Liver (tissue), 9 donors: ENCODE data around the gene PHYHD1. TPM values are rescaled to one million over a fixed set of nuclear protein-coding genes. Genes with fewer than 3 reads are reported as not detected.
"Not testable (repeated sequence)": the region's sequence is repeated elsewhere in the genome, so short reads cannot be mapped to it uniquely, and the experiment has no call there.

Experiments used
- DNase-seq: peaks from one replicate; pipeline ENCODE4 v3.0.0-alpha.2; 2017; ENCODE audit warnings: low spot score
- H3K27ac ChIP-seq, 2 donors: one replicate each; pipeline ENCODE4 v1.7.0; 2013; ENCODE audit warnings: inconsistent platforms in 2 of 2, low read length in 2 of 2, control low read depth in 1 of 2, low read depth in 1 of 2, mild to moderate bottlenecking in 1 of 2
- H3K27me3 ChIP-seq, 4 donors: one replicate each; pipeline versions ENCODE4 v1.6.1 to v1.7.0; 2013; ENCODE audit warnings: low read length in 3 of 4, inconsistent platforms in 1 of 4, mild to moderate bottlenecking in 1 of 4, moderate library complexity in 1 of 4; ENCODE audit not compliant: control insufficient read depth in 4 of 4, insufficient read depth in 4 of 4
- H3K36me3 ChIP-seq, 4 donors: one replicate each; pipeline versions ENCODE4 v1.6.1 to v1.7.0; 2013; ENCODE audit warnings: low read length in 3 of 4, mild to moderate bottlenecking in 3 of 4, low read depth in 1 of 4, moderate library complexity in 1 of 4; ENCODE audit not compliant: control insufficient read depth in 4 of 4, insufficient read depth in 3 of 4
- H3K4me1 ChIP-seq, 4 donors: one replicate each; pipeline versions ENCODE4 v1.6.1 to v1.7.0; 2013; ENCODE audit warnings: low read length in 3 of 4, mild to moderate bottlenecking in 3 of 4, moderate library complexity in 1 of 4; ENCODE audit not compliant: control insufficient read depth in 4 of 4, insufficient read depth in 4 of 4
- H3K4me3 ChIP-seq, 3 donors: one replicate each; pipeline versions ENCODE4 v1.6.1 to v1.7.0; 2013; ENCODE audit warnings: low read length in 3 of 3, control low read depth in 1 of 3, low read depth in 1 of 3, mild to moderate bottlenecking in 1 of 3
- H3K9ac ChIP-seq, 2 donors: one replicate each; pipeline ENCODE4 v1.7.0; 2013; ENCODE audit warnings: low read length in 2 of 2, mild to moderate bottlenecking in 2 of 2, moderate library complexity in 2 of 2, control low read depth in 1 of 2, low read depth in 1 of 2
- H3K9me3 ChIP-seq, 4 donors: one replicate each; pipeline versions ENCODE4 v1.6.1 to v1.7.0; 2013; ENCODE audit warnings: low read length in 3 of 4; ENCODE audit not compliant: control insufficient read depth in 4 of 4
- EGR1 ChIP-seq, 2 donors: IDR thresholded peaks; 2 replicates each; pipeline ENCODE4 v1.6.1; 2016 to 2018; ENCODE audit warnings: antibody characterized with exemption in 2 of 2, low read depth in 2 of 2
- FOXA1 ChIP-seq: IDR thresholded peaks from 2 replicates; pipeline ENCODE4 v1.6.1; 2016; ENCODE audit warnings: antibody characterized with exemption
- FOXA2 ChIP-seq: IDR thresholded peaks from 2 replicates; pipeline ENCODE4 v1.6.1; 2016; ENCODE audit warnings: antibody characterized with exemption
- GABPA ChIP-seq, 2 donors: IDR thresholded peaks in 1 of 2; conservative IDR thresholded peaks in 1 of 2; 2 replicates each; pipeline ENCODE4 v1.6.1; 2016; ENCODE audit warnings: antibody characterized with exemption in 2 of 2, mild to moderate bottlenecking in 1 of 2, moderate library complexity in 1 of 2
- HNF4A ChIP-seq, 2 donors: conservative IDR thresholded peaks; 2 replicates each; pipeline ENCODE4 v1.6.1; 2016; ENCODE audit warnings: antibody characterized with exemption in 2 of 2, mild to moderate bottlenecking in 2 of 2
- HNF4G ChIP-seq: IDR thresholded peaks from 2 replicates; pipeline ENCODE4 v1.6.1; 2016; ENCODE audit warnings: antibody characterized with exemption
- JUND ChIP-seq, 2 donors: IDR thresholded peaks; 2 replicates each; pipeline ENCODE4 v1.6.1; 2016; ENCODE audit warnings: antibody characterized with exemption in 2 of 2
- NR2F2 ChIP-seq: IDR thresholded peaks from 2 replicates; pipeline ENCODE4 v1.6.1; 2016; ENCODE audit warnings: antibody characterized with exemption
- RAD21 ChIP-seq, 2 donors: IDR thresholded peaks; 2 replicates each; pipeline ENCODE4 v1.6.1; 2016; ENCODE audit warnings: antibody characterized with exemption in 2 of 2, mild to moderate bottlenecking in 2 of 2
- RXRA ChIP-seq, 2 donors: IDR thresholded peaks; 2 replicates each; pipeline ENCODE4 v1.6.1; 2017 to 2018; ENCODE audit warnings: antibody characterized with exemption in 2 of 2, mild to moderate bottlenecking in 1 of 2
- SP1 ChIP-seq: IDR thresholded peaks from 2 replicates; pipeline ENCODE4 v1.6.1; 2018; ENCODE audit warnings: antibody characterized with exemption, mild to moderate bottlenecking
- TAF1 ChIP-seq: conservative IDR thresholded peaks from 2 replicates; pipeline ENCODE4 v1.6.1; 2016; ENCODE audit warnings: antibody characterized with exemption, mild to moderate bottlenecking
- YY1 ChIP-seq: IDR thresholded peaks from 2 replicates; pipeline ENCODE4 v1.6.1; 2016; ENCODE audit warnings: antibody characterized with exemption, mild to moderate bottlenecking
- WGBS: extraction: QIAGEN DNeasy Blood & Tissue Kit; methylation state at CpG from one replicate; pipeline ENCODE4 v1.1.7; 2013; 5-methylcytosine and 5-hydroxymethylcytosine counted together
- polyA plus RNA-seq, 2 donors: library from polyadenylated mRNA; stranded (reverse) in 1 of 2; unstranded in 1 of 2; fragments of 200-250 nt in 1 of 2; fragments of >200 nt in 1 of 2; fragmentation: Nextera tagmentation in 1 of 2; extraction: Ambion mirVana in 1 of 2; gene quantifications; one replicate each; pipeline versions ENCODE4 v1.2.1 to v1.2.3, GENCODE V29; 2013 to 2015
- total RNA-seq, 2 donors: library from RNA; depleted of rRNA; stranded (reverse); fragments of >200 nt; gene quantifications; one replicate each; pipeline ENCODE4 v1.2.3, GENCODE V29; 2014
- TF ChIP-seq, protein P1 (sequence below): IDR thresholded peaks from 2 replicates; pipeline ENCODE4 v1.6.1; 2016; ENCODE audit warnings: antibody characterized with exemption
- TF ChIP-seq, protein P2 (sequence below): IDR thresholded peaks from 2 replicates; pipeline ENCODE4 v1.6.1; 2016; ENCODE audit warnings: antibody characterized with exemption
- TF ChIP-seq, protein P3 (sequence below): fragments of 150-350 bp; IDR thresholded peaks from 2 replicates; pipeline ENCODE4 v1.5.1; 2017; ENCODE audit warnings: improper control_type of control experiment, low read depth, low read length; ENCODE audit not compliant: missing input control
- TF ChIP-seq, protein P4 (sequence below): IDR thresholded peaks from 2 replicates; pipeline ENCODE4 v1.6.1; 2016; ENCODE audit warnings: antibody characterized with exemption
- TF ChIP-seq, protein P5 (sequence below): IDR thresholded peaks from 2 replicates; pipeline ENCODE4 v1.6.1; 2016; ENCODE audit warnings: antibody characterized with exemption, mild to moderate bottlenecking
- donor health status: healthy.
- donor health status: healthy.
- donor health status: healthy.
- donor health status: healthy.
- donor health status: healthy.

The PHYHD1 gene
- total and polyA plus RNA-seq, 4 donors: 9.2 to 72.8 (median 31.3) TPM

DNA sequence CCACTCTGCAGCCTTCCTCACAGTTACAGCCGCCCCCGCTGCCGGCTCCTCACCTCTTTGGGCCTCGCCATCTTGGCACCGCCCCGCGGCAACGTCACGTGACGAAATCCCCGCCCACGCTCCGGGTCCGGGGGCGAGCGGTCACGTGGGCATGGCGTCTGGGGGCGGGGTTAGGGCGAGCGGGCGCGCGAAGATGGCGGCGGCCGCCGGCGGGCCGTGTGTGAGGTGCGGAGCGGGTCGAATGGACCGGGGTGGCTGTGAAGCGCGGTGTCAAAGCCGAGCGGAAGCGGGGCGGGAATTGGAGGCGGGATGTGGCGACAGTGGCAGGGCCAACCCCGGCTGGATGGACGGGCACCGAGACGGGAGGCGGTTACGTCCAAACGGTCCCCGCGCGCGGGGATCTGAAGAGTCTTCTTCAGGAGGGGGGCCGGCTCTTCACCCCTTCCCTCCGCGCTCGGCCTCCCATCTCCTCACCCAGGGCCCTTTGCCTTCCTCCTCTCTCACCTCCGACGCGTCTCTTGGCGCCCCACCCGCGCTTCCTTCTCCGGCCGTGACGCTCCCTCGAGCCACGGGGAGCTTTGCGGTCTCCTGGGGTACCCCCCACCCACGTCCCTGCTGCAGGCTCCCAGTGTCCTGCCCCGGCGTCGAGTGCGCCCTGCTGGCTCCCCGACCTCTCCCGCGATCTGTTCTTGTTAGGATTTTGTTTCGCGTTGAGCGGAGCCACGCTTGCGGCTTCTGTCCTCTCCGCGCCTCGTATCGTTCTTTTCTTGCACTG is 26.9 kb downstream of the PHYHD1 start, which contains the start of the genes DOLK and NUP188:
Gene DOLK, minus strand, starts transcription at position 77 of the 775 bp plus-strand sequence. CDS start 300 bp downstream, outside the sequence.
Gene NUP188, plus strand, starts transcription at position 173 of the 775 bp plus-strand sequence. Its CDS starts 21 bp downstream, at position 194.
- Histone ChIP-seq H3K36me3 (peaks cover 0 to 5% (median 3%) of the 10 kb centered on the region in 4 donors), H3K27me3 (no peaks in the 10 kb centered on the region), H3K9me3 (no peaks in the 10 kb centered on the region), H3K4me3 (peak within 1 kb of the TSS; percentile 61 to 84 (median 78)), H3K27ac (peak within 1 kb of the TSS; percentile 90 to 91), H3K4me1 (peaks cover 6 to 21% (median 13%) of the 10 kb centered on the region in 4 donors), H3K9ac (peak within 1 kb of the TSS; percentile 53 to 85)
- WGBS: under 1% methylated on average over 86 of the region's 86 CpGs
- DNase-seq: peak; percentile 100
- TF ChIP-seq, protein P1, sequence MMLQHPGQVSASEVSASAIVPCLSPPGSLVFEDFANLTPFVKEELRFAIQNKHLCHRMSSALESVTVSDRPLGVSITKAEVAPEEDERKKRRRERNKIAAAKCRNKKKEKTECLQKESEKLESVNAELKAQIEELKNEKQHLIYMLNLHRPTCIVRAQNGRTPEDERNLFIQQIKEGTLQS: no peak
- TF ChIP-seq YY1 (peak; percentile 98), RAD21 (IDR thresholded peaks at IDR 0.05) (no peak), NR2F2 (no peak), GABPA (IDR thresholded peaks at IDR 0.05 in 1 of 2, conservative IDR thresholded peaks at IDR 0.05 in 1 of 2) (peak in 1 of 2 donors; percentile 62), HNF4A (conservative IDR thresholded peaks at IDR 0.05) (no peak), FOXA1 (no peak), FOXA2 (no peak), EGR1 (IDR thresholded peaks at IDR 0.05; ENCODE audit: low read depth in 2 of 2) (peak; percentile 99 to 100), SP1 (peak; percentile 36), JUND (IDR thresholded peaks at IDR 0.05) (no peak), HNF4G (no peak), RXRA (IDR thresholded peaks at IDR 0.05) (no peak), TAF1 (no peak)
- TF ChIP-seq, protein P2, sequence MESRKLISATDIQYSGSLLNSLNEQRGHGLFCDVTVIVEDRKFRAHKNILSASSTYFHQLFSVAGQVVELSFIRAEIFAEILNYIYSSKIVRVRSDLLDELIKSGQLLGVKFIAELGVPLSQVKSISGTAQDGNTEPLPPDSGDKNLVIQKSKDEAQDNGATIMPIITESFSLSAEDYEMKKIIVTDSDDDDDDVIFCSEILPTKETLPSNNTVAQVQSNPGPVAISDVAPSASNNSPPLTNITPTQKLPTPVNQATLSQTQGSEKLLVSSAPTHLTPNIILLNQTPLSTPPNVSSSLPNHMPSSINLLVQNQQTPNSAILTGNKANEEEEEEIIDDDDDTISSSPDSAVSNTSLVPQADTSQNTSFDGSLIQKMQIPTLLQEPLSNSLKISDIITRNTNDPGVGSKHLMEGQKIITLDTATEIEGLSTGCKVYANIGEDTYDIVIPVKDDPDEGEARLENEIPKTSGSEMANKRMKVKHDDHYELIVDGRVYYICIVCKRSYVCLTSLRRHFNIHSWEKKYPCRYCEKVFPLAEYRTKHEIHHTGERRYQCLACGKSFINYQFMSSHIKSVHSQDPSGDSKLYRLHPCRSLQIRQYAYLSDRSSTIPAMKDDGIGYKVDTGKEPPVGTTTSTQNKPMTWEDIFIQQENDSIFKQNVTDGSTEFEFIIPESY: no peak
- TF ChIP-seq, protein P3, sequence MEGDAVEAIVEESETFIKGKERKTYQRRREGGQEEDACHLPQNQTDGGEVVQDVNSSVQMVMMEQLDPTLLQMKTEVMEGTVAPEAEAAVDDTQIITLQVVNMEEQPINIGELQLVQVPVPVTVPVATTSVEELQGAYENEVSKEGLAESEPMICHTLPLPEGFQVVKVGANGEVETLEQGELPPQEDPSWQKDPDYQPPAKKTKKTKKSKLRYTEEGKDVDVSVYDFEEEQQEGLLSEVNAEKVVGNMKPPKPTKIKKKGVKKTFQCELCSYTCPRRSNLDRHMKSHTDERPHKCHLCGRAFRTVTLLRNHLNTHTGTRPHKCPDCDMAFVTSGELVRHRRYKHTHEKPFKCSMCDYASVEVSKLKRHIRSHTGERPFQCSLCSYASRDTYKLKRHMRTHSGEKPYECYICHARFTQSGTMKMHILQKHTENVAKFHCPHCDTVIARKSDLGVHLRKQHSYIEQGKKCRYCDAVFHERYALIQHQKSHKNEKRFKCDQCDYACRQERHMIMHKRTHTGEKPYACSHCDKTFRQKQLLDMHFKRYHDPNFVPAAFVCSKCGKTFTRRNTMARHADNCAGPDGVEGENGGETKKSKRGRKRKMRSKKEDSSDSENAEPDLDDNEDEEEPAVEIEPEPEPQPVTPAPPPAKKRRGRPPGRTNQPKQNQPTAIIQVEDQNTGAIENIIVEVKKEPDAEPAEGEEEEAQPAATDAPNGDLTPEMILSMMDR: no peak
- TF ChIP-seq, protein P4, sequence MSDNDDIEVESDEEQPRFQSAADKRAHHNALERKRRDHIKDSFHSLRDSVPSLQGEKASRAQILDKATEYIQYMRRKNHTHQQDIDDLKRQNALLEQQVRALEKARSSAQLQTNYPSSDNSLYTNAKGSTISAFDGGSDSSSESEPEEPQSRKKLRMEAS: no peak
- TF ChIP-seq, protein P5, sequence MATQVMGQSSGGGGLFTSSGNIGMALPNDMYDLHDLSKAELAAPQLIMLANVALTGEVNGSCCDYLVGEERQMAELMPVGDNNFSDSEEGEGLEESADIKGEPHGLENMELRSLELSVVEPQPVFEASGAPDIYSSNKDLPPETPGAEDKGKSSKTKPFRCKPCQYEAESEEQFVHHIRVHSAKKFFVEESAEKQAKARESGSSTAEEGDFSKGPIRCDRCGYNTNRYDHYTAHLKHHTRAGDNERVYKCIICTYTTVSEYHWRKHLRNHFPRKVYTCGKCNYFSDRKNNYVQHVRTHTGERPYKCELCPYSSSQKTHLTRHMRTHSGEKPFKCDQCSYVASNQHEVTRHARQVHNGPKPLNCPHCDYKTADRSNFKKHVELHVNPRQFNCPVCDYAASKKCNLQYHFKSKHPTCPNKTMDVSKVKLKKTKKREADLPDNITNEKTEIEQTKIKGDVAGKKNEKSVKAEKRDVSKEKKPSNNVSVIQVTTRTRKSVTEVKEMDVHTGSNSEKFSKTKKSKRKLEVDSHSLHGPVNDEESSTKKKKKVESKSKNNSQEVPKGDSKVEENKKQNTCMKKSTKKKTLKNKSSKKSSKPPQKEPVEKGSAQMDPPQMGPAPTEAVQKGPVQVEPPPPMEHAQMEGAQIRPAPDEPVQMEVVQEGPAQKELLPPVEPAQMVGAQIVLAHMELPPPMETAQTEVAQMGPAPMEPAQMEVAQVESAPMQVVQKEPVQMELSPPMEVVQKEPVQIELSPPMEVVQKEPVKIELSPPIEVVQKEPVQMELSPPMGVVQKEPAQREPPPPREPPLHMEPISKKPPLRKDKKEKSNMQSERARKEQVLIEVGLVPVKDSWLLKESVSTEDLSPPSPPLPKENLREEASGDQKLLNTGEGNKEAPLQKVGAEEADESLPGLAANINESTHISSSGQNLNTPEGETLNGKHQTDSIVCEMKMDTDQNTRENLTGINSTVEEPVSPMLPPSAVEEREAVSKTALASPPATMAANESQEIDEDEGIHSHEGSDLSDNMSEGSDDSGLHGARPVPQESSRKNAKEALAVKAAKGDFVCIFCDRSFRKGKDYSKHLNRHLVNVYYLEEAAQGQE: peak; percentile 26

DNA sequence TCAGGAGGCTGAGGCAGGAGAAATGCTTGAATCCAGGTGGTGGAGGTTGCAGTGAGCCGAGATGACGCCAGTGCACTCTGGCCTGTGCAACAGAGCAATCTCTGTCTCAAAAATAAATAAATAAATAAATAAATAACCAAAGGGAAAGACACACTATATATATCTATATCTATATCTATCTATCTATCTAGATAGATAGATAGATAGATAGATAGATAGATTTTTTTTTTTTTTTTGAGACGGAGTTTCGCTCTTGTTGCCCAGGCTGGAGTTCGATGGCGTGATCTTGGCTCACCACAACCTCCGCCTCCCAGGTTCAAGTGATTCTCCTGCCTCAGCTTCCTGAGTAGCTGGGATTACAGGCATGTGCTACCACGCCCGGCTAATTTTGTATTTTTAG is 40.6 kb downstream of the PHYHD1 start:
- WGBS: 98% methylated on average over 9 of the region's 9 CpGs
- not testable (repeated sequence) for DNase-seq

More for the DNA sequence above, 40.6 kb downstream of the PHYHD1 start:
- not testable (repeated sequence) for H3K9me3 ChIP-seq, H3K4me3 ChIP-seq, H3K9ac ChIP-seq, H3K27ac ChIP-seq, H3K4me1 ChIP-seq, H3K27me3 ChIP-seq
- peaks cover 5 to 29% (median 21%) of the 10 kb centered on the region in 4 donors for H3K36me3 ChIP-seq
